ENCODE data around the gene CDC73.

Gene CDC73

GRCh38 chr1:193105821-193106177, 16.0 kb upstream of the CDC73 start:
- Histone ChIP-seq H4K20me1 (ENCODE audit: insufficient read depth, low read length) (no peaks in the 10 kb centered on the region), H3K79me2 (ENCODE audit: insufficient read depth, low read length) (peaks cover 15% of the 10 kb centered on the region), H3K9ac (ENCODE audit: low read depth, low read length) (peak overlapping the region; percentile 73), H3K9me3 (ENCODE audit: insufficient read depth, low read length, severe bottlenecking) (no peaks in the 10 kb centered on the region), H3K4me2 (ENCODE audit: insufficient read depth, low read length) (peak overlapping the region; percentile 81), H3K27me3 (ENCODE audit: insufficient read depth, low read length, poor library complexity) (peaks cover 5% of the 10 kb centered on the region), H3K36me3 (ENCODE audit: insufficient read depth, low read length) (no peaks in the 10 kb centered on the region), H3K4me3 (ENCODE audit: low read depth in 1 of 2, low read length in 2 of 2) (peak overlapping the region; percentile 74 to 79), H3K27ac (ENCODE audit: low read length) (peak overlapping the region; percentile 49; the same call in 1 of the 2 replicates), H2AFZ (ENCODE audit: low read depth, low read length) (peak overlapping the region; percentile 80), H3K4me1 (ENCODE audit: insufficient read depth, low read length) (peaks cover 22% of the 10 kb centered on the region)
- TF ChIP-seq, protein P1, sequence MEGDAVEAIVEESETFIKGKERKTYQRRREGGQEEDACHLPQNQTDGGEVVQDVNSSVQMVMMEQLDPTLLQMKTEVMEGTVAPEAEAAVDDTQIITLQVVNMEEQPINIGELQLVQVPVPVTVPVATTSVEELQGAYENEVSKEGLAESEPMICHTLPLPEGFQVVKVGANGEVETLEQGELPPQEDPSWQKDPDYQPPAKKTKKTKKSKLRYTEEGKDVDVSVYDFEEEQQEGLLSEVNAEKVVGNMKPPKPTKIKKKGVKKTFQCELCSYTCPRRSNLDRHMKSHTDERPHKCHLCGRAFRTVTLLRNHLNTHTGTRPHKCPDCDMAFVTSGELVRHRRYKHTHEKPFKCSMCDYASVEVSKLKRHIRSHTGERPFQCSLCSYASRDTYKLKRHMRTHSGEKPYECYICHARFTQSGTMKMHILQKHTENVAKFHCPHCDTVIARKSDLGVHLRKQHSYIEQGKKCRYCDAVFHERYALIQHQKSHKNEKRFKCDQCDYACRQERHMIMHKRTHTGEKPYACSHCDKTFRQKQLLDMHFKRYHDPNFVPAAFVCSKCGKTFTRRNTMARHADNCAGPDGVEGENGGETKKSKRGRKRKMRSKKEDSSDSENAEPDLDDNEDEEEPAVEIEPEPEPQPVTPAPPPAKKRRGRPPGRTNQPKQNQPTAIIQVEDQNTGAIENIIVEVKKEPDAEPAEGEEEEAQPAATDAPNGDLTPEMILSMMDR (IDR thresholded peaks at IDR 0.05; ENCODE audit: borderline replicate concordance, extremely low read depth, low read length, poor library complexity, severe bottlenecking) = no peak
- TF ChIP-seq EZH2 (IDR thresholded peaks at IDR 0.05; ENCODE audit: borderline replicate concordance, low read depth, low read length, severe bottlenecking) = no peak
- DNase-seq = no peak
- no peak for ATAC-seq (ENCODE audit: insufficient read depth, low read depth)

- TF ChIP-seq, protein P1 (IDR thresholded peaks at IDR 0.05; ENCODE audit: borderline replicate concordance, extremely low read depth, low read length, poor library complexity, severe bottlenecking) = no peak
- TF ChIP-seq EZH2 (IDR thresholded peaks at IDR 0.05; ENCODE audit: borderline replicate concordance, low read depth, low read length, severe bottlenecking) = no peak
- no peak for ATAC-seq (ENCODE audit: insufficient read depth, low read depth)
These were observed 13.4 kb upstream of the CDC73 start for GRCh38 chr1:193108471-193108870.

GRCh38 chr1:193109619-193110018, 12.2 kb upstream of the CDC73 start:
- TF ChIP-seq, protein P1 (IDR thresholded peaks at IDR 0.05; ENCODE audit: borderline replicate concordance, extremely low read depth, low read length, poor library complexity, severe bottlenecking) = no peak
- TF ChIP-seq EZH2 (IDR thresholded peaks at IDR 0.05; ENCODE audit: borderline replicate concordance, low read depth, low read length, severe bottlenecking) = no peak
- ATAC-seq (ENCODE audit: insufficient read depth, low read depth) (no peak), DNase-seq (no peak)
- H3K9ac ChIP-seq (ENCODE audit: low read depth, low read length) = no peak overlapping the region
- no peaks in the 10 kb centered on the region for H3K36me3 ChIP-seq (ENCODE audit: insufficient read depth, low read length)
- H3K27ac ChIP-seq (ENCODE audit: low read length) = no peak overlapping the region
- peaks cover 8% of the 10 kb centered on the region for H3K4me1 ChIP-seq (ENCODE audit: insufficient read depth, low read length)
- no peak overlapping the region for H3K4me2 ChIP-seq (ENCODE audit: insufficient read depth, low read length)
- H3K4me3 ChIP-seq (ENCODE audit: low read depth in 1 of 2, low read length in 2 of 2) = no peak overlapping the region
- H2AFZ ChIP-seq (ENCODE audit: low read depth, low read length) = no peak overlapping the region
- no peaks in the 10 kb centered on the region for H3K79me2 ChIP-seq (ENCODE audit: insufficient read depth, low read length)
- H3K9me3 ChIP-seq (ENCODE audit: insufficient read depth, low read length, severe bottlenecking) = no peaks in the 10 kb centered on the region
- H3K27me3 ChIP-seq (ENCODE audit: insufficient read depth, low read length, poor library complexity) = peaks cover 5% of the 10 kb centered on the region
- H4K20me1 ChIP-seq (ENCODE audit: insufficient read depth, low read length) = no peaks in the 10 kb centered on the region

More at GRCh38 chr1:193108471-193108870, 13.4 kb upstream of the CDC73 start:
- H2AFZ ChIP-seq (ENCODE audit: low read depth, low read length) = no peak overlapping the region
- H4K20me1 ChIP-seq (ENCODE audit: insufficient read depth, low read length) = no peaks in the 10 kb centered on the region
- H3K27ac ChIP-seq (ENCODE audit: low read length) = no peak overlapping the region
- peaks cover 5% of the 10 kb centered on the region for H3K27me3 ChIP-seq (ENCODE audit: insufficient read depth, low read length, poor library complexity)
- no peak for DNase-seq
- peaks cover 19% of the 10 kb centered on the region for H3K4me1 ChIP-seq (ENCODE audit: insufficient read depth, low read length)
- no peak overlapping the region for H3K9ac ChIP-seq (ENCODE audit: low read depth, low read length)
- no peaks in the 10 kb centered on the region for H3K9me3 ChIP-seq (ENCODE audit: insufficient read depth, low read length, severe bottlenecking)
- H3K79me2 ChIP-seq (ENCODE audit: insufficient read depth, low read length) = peaks cover 8% of the 10 kb centered on the region
- H3K4me3 ChIP-seq (ENCODE audit: low read depth in 1 of 2, low read length in 2 of 2) = no peak overlapping the region
- H3K4me2 ChIP-seq (ENCODE audit: insufficient read depth, low read length) = no peak overlapping the region
- no peaks in the 10 kb centered on the region for H3K36me3 ChIP-seq (ENCODE audit: insufficient read depth, low read length)

GRCh38 chr1:193110246-193110645, 11.6 kb upstream of the CDC73 start:
- Histone ChIP-seq H3K9me3 (ENCODE audit: insufficient read depth, low read length, severe bottlenecking) (no peaks in the 10 kb centered on the region), H3K36me3 (ENCODE audit: insufficient read depth, low read length) (no peaks in the 10 kb centered on the region), H2AFZ (ENCODE audit: low read depth, low read length) (no peak overlapping the region), H3K4me1 (ENCODE audit: insufficient read depth, low read length) (peaks cover 8% of the 10 kb centered on the region), H3K27me3 (ENCODE audit: insufficient read depth, low read length, poor library complexity) (peaks cover 5% of the 10 kb centered on the region), H3K27ac (ENCODE audit: low read length) (no peak overlapping the region), H3K9ac (ENCODE audit: low read depth, low read length) (no peak overlapping the region), H3K79me2 (ENCODE audit: insufficient read depth, low read length) (no peaks in the 10 kb centered on the region), H3K4me2 (ENCODE audit: insufficient read depth, low read length) (no peak overlapping the region), H4K20me1 (ENCODE audit: insufficient read depth, low read length) (no peaks in the 10 kb centered on the region), H3K4me3 (ENCODE audit: low read depth in 1 of 2, low read length in 2 of 2) (no peak overlapping the region)
- ATAC-seq (ENCODE audit: insufficient read depth, low read depth) = no peak
- no peak for TF ChIP-seq EZH2 (IDR thresholded peaks at IDR 0.05; ENCODE audit: borderline replicate concordance, low read depth, low read length, severe bottlenecking)
- TF ChIP-seq, protein P1 (IDR thresholded peaks at IDR 0.05; ENCODE audit: borderline replicate concordance, extremely low read depth, low read length, poor library complexity, severe bottlenecking) = no peak
- no peak for DNase-seq
